IPS-18c (cell line): ENCODE measurements around the gene FEM1B.

Experiments
- H3K4me3 ChIP-seq: 2 replicates; pipeline ENCODE4 v1.7.0; 2013; ENCODE audit warnings: low read depth, mild to moderate bottlenecking, low read length, moderate library complexity; ENCODE audit not compliant: insufficient read depth
- H3K9me3 ChIP-seq: one replicate; pipeline ENCODE4 v1.6.1; 2013; ENCODE audit warnings: mild to moderate bottlenecking, low read length, moderate library complexity; ENCODE audit not compliant: control insufficient read depth, insufficient read depth

The FEM1B gene

DNA sequence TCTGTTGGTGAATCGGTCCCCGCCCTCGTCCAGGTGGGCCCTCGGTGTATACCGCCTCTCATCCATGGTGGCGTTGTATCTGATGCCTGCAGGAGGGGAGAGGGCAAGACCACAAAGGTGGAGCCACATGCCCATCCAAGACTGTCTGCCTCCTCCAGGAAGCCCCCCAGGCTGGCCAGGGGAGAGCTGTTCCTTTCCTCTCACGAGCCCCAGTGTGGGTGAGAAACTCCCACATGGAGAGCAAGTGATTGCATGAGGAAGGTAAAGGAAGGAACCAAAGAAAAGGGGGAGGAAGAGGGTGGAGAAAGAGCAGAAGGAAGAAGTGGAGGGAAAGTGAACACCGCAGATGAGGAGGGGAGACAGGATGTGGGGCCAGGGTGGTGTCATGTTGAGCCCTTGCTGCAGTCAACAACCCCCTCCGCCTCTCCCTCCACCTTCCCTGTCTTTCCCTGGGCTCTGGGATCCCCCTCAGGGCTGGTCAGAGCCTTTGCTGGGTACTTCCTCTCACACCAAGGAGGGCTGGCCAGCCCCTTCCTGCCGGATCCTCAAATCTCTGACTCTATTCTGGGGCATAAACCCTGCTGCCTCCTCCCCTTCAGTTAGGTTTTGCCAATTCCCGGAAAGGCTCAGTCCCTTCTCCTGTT is 49.3 kb downstream of the FEM1B start:
- no peaks in the 10 kb centered on the region for H3K9me3 ChIP-seq
- H3K4me3 ChIP-seq = no peak overlapping the region

- H3K4me3 ChIP-seq = no peak overlapping the region
- no peaks in the 10 kb centered on the region for H3K9me3 ChIP-seq
Measured at GRCh38 chr15:68328443-68328842, 50.9 kb downstream of the FEM1B start.

DNA sequence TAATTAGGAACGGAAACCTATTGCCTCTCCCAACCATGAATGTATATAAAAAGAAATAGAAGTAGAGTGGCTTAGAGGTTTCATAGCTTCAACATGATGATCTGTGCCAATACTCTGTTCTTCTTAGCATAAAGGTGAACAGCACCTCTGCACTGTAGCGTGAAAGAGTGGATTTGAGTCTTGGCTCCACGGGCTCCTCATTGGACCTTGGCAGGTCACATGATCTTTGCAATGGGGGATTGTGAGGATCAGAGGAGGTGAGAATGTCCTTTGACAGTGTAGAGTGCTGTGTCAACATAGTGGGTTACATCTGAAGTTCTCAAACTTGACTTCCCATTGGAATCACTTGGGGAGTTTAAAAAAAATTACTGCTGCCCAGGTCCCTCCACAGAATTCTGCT is 51.4 kb downstream of the FEM1B start:
- no peaks in the 10 kb centered on the region for H3K9me3 ChIP-seq
- H3K4me3 ChIP-seq = no peak overlapping the region

DNA sequence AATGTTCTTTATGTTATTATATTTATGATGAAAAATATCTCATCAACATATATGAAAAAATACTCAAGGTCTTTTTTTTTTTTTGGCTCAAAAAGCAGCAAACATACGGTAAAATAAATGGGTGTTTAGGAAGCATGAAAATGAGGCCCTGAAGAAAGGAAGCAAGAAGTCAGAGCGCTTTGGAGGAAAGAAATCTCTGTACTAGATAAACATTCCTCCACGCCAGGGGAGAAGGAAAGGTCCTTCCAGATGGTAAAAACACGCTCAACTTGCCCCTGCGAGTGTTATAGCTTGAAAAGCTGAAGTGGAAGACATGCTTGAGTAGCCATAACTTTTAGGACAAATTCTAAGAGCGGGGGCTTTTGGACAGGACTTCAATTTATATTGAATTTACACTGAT is 52.9 kb downstream of the FEM1B start:
- H3K9me3 ChIP-seq = no peaks in the 10 kb centered on the region
- H3K4me3 ChIP-seq = no peak overlapping the region

DNA sequence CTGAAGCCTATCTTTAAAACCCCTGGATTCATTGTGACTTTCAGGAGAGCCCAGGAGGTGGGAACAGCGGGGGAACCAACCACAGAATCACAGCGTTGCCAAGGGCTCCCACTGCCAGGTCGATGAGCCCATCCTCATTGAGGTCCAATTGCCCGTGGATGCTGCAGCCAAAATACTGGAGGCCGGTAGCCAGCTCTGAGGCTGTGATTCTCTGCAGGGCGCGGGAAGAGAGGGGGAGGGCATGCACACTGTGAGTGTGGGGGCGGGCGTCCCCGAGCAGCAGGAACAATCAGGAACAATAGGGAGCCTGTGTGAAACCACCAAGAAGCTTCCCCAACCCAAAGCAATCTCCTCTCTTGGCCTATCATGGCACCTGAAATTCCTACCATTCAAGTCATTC is 53.4 kb downstream of the FEM1B start:
- H3K9me3 ChIP-seq = no peaks in the 10 kb centered on the region
- no peak overlapping the region for H3K4me3 ChIP-seq

DNA sequence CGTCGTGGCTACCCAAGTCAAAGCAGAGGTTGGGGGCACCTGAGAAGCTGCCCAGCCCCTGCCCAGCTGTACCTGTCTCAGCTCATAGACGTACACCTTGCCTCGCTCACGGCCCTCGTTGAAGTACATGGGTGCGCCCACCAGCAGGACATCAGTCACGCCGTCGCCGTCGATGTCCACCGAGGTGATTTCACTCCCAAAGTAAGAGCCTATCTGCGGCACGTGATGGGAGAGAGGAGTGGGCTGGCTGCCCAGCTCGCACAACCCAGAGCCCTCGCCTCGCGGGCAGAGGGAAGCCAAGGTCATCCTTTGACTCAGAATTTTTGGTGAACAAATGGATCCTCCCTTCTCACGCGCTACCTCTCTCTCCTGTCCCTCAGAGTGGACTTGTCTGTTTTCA is 54.7 kb downstream of the FEM1B start:
- H3K9me3 ChIP-seq = no peaks in the 10 kb centered on the region
- H3K4me3 ChIP-seq = no peak overlapping the region

DNA sequence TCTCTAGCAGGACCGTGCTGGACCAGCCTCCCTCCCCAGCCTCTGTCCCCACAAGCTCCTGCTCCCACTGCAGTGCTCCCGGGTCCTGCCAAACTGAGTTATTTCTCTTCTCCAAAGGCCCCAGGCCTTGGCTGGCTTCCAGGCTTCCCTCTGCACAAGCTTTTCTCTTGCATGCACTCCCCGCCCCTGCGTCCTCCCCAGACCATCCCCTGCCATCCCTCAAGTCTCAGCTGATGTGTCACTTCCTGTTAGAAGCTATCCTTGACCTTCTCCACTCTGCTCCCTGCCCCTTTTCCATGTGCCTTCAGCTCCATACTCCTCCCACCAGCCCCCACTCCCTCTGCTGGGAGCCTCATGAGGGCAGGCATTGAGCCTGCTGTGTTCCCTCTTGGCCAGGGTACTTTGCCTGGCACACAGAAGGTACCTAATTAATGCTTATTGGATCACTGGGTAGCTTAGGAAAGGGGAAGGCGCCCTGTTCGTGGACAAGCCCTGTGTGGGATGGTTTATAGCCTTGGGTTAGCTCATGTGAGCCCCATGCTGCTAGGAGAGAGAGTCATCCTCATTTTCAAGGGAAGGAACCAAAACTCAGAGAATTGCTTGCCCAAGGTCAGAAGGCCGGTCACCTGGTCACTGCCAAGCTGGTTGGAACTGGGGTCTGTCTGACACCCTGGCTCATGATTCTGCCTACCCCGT is 56.4 kb downstream of the FEM1B start:
- Histone ChIP-seq H3K4me3 (no peak overlapping the region), H3K9me3 (no peaks in the 10 kb centered on the region)

- Histone ChIP-seq H3K4me3 (no peak overlapping the region), H3K9me3 (no peaks in the 10 kb centered on the region)
Measured at GRCh38 chr15:68334661-68335124, 57.1 kb downstream of the FEM1B start.

GRCh38 chr15:68335251-68335650 is 57.7 kb downstream of the FEM1B start:
- Histone ChIP-seq H3K9me3 (no peaks in the 10 kb centered on the region), H3K4me3 (no peak overlapping the region)

DNA sequence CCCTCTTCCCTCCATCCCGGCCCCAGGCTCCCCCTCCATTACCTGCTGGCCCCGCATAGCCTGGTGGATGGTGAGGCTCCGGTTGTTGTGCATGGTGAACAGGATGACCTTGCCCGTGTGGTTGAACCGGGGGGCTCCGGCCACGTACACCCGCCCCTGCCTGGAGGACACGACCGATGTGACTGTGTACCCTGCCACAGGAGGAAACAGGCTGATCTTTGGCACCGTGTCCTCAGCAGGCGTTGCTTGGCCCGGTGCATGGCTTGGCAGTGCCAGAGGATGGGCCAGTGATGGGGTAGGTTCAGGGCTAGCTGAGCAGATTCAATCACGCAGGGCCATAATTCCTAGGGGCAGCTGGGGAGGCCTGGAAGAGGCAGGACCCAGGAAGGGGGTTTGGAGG is 58.1 kb downstream of the FEM1B start:
- Histone ChIP-seq H3K4me3 (no peak overlapping the region), H3K9me3 (no peaks in the 10 kb centered on the region)

GRCh38 chr15:68336516-68336915 is 59.0 kb downstream of the FEM1B start:
- Histone ChIP-seq H3K4me3 (no peak overlapping the region), H3K9me3 (no peaks in the 10 kb centered on the region)

- no peaks in the 10 kb centered on the region for H3K9me3 ChIP-seq
Measured at GRCh38 chr15:68337826-68338225, 60.3 kb downstream of the FEM1B start.

DNA sequence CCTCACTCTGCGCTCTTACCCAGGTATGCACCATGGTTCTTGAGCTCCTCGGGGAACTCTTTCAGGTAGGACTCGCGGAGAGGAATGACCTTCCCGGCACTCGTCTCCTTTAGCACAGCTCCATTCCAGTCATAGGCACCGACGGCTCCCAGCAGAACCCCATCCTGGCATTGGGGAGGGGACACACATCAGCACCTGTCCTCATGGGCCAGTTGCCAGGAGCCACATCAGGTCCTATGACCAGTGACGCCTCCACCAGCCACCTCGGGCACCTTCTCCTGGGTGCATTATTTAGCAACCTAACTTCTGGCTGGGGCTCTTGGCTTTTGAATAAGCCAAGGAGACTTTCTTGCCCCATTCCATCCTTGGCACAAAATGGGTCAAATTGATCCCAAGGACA is 61.9 kb downstream of the FEM1B start:
- no peaks in the 10 kb centered on the region for H3K9me3 ChIP-seq
- H3K4me3 ChIP-seq = no peak overlapping the region

More at GRCh38 chr15:68337826-68338225, 60.3 kb downstream of the FEM1B start:
- H3K4me3 ChIP-seq = no peak overlapping the region

DNA sequence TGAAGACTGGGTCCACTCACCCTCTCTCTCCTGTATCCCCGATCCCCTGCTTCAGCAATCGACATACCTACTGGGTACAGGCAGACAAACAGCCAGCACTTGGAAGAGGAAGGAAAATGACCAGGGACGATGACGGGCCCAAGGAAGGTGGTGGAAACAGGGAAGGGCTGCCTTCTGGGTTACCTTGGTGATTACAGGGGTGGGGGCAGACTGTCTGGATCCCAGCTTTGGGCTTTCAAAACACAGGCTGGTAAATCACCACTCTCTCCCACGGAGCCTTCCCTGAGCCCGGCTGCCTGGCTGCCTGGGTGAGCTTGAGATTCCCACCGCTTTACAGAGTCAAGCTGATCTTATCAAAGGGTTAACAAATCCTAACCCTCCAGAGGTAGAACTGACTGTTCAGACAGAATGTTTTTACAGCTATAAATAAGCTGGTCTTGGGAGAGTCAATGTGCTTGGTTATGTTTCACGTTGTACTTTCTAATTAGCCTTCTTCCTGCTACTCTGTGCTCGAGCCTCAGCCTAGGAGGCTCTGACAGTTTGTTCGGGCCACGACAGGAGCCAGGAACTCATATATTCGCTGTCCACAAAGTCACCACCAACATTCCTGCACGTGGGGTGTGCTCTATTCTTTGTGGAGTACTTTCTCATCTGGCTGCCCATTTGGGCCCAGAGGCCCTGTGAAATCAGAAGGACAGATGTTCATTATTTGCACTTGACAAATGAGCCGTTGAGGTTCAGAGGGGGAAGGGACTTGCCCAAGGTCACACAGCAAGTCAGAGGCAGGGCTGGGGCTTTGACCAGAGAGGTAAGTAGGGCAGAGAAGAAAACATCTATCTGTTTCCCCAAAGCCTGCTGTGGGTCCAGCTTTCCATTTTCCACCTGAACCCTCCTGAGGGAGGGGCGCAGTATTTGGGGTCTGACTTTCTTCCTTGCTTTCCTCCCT is 63.5 kb downstream of the FEM1B start:
- no peak overlapping the region for H3K4me3 ChIP-seq
- H3K9me3 ChIP-seq = no peaks in the 10 kb centered on the region

GRCh38 chr15:68341760-68342725 is 64.5 kb downstream of the FEM1B start:
- no peak overlapping the region for H3K4me3 ChIP-seq
- no peaks in the 10 kb centered on the region for H3K9me3 ChIP-seq

DNA sequence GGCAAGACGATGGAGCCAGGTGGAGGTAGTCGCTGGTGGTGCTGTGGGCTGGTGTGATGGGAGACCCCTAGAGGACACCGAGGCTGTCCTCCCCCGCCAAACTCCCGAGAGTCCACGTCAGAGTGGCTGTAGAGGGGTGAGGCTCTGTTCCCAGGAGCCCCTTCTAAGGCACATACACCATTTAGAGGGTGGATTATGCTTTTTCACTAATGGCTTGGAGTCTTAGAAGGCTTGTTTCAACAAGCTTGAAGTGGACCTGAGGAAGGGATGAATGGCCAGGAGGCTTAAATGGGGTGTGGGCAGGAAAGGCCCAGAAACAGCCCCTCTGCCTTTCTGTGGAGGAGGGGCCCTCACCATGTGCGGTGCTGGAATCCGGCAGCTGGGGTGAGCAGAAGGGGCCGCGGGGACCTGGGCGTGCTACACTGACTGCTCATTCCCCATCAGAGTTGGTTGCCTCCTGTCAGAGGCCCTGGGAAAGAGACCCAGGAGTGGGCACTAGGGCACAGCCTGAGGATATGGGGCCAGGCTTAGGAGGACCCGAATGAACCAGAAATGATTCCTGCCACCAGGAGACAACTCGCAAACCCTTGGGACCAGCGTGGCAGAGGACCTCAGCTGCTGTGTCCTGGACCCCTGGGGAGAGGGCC is 66.2 kb downstream of the FEM1B start:
- Histone ChIP-seq H3K9me3 (no peaks in the 10 kb centered on the region), H3K4me3 (no peak overlapping the region)
